Measurements from ENCODE around the gene RELN.

GRCh38 chr7:103762877-103763276 is 226.6 kb downstream of the RELN start:
- TF ChIP-seq SP1 (IDR thresholded peaks at IDR 0.05) (no peak), FOXM1 (IDR thresholded peaks at IDR 0.05; ENCODE audit: borderline replicate concordance) (no peak), ARNT (IDR thresholded peaks at IDR 0.05) (no peak), PKNOX1 (IDR thresholded peaks at IDR 0.05) (no peak), SUZ12 (IDR thresholded peaks at IDR 0.05) (no peak), BHLHE40 (IDR thresholded peaks at IDR 0.05; ENCODE audit: borderline replicate concordance) (no peak), FOXK2 (IDR thresholded peaks at IDR 0.05) (no peak), ELF4 (IDR thresholded peaks at IDR 0.05) (no peak), L3MBTL2 (conservative IDR thresholded peaks at IDR 0.05) (no peak), FOXA1 (IDR thresholded peaks at IDR 0.05) (no peak), TARDBP (IDR thresholded peaks at IDR 0.05) (no peak), ZNF384 (IDR thresholded peaks at IDR 0.05) (no peak), HDGF (IDR thresholded peaks at IDR 0.05; ENCODE audit: borderline replicate concordance) (no peak), CTBP1 (IDR thresholded peaks at IDR 0.05; ENCODE audit: borderline replicate concordance) (no peak)

All from HEK293T (cell line).